ENCODE data around the gene CCR9. TPM values are rescaled to one million over a fixed set of nuclear protein-coding genes. Genes with fewer than 3 reads are reported as not detected.

The CCR9 gene
- total RNA-seq, 1 donor from 2014 or later, result not detected

- TF ChIP-seq CTCF (IDR thresholded peaks at IDR 0.05; ENCODE audit: unreplicated experiment), result peak; percentile 63
- no peak overlapping the region for H3K27ac Mint-ChIP-seq
- no peaks in the 10 kb centered on the region for H3K4me1 Mint-ChIP-seq (ENCODE audit: low read depth)
Measured at GRCh38 chr3:45929042-45929679, 42.8 kb downstream of the CCR9 start.

GRCh38 chr3:45931496-45931895 is 45.2 kb downstream of the CCR9 start:
- TF ChIP-seq CTCF (IDR thresholded peaks at IDR 0.05; ENCODE audit: unreplicated experiment), result no peak
- Mint-ChIP-seq H3K9me3 (ENCODE audit: low read depth) (no peaks in the 10 kb centered on the region), H3K4me1 (ENCODE audit: low read depth) (no peaks in the 10 kb centered on the region), H3K27me3 (no peaks in the 10 kb centered on the region), H3K36me3 (ENCODE audit: insufficient read depth) (peaks cover 34% of the 10 kb centered on the region), H3K4me3 (ENCODE audit: low read depth) (no peak overlapping the region), H3K27ac (no peak overlapping the region)
- DNase-seq (ENCODE audit: low spot score, unreplicated experiment), result no peak

More at GRCh38 chr3:45929042-45929679, 42.8 kb downstream of the CCR9 start:
- DNase-seq (ENCODE audit: low spot score, unreplicated experiment), result peak; percentile 15
- Mint-ChIP-seq H3K9me3 (ENCODE audit: low read depth) (no peaks in the 10 kb centered on the region), H3K27me3 (no peaks in the 10 kb centered on the region), H3K4me3 (ENCODE audit: low read depth) (no peak overlapping the region), H3K36me3 (ENCODE audit: insufficient read depth) (peaks cover 27% of the 10 kb centered on the region)

- no peak for TF ChIP-seq CTCF (IDR thresholded peaks at IDR 0.05; ENCODE audit: unreplicated experiment)
- Mint-ChIP-seq H3K4me1 (ENCODE audit: low read depth) (no peaks in the 10 kb centered on the region), H3K36me3 (ENCODE audit: insufficient read depth) (peaks cover 32% of the 10 kb centered on the region), H3K9me3 (ENCODE audit: low read depth) (no peaks in the 10 kb centered on the region), H3K27ac (no peak overlapping the region), H3K27me3 (no peaks in the 10 kb centered on the region), H3K4me3 (ENCODE audit: low read depth) (no peak overlapping the region)
- no peak for DNase-seq (ENCODE audit: low spot score, unreplicated experiment)
Measured at GRCh38 chr3:45932112-45932511, 45.8 kb downstream of the CCR9 start.

GRCh38 chr3:45933591-45933990 is 47.2 kb downstream of the CCR9 start:
- no peak for DNase-seq (ENCODE audit: low spot score, unreplicated experiment)
- no peak overlapping the region for H3K27ac Mint-ChIP-seq
- peaks cover 30% of the 10 kb centered on the region for H3K36me3 Mint-ChIP-seq (ENCODE audit: insufficient read depth)
- no peaks in the 10 kb centered on the region for H3K9me3 Mint-ChIP-seq (ENCODE audit: low read depth)
- no peaks in the 10 kb centered on the region for H3K27me3 Mint-ChIP-seq
- no peak for TF ChIP-seq CTCF (IDR thresholded peaks at IDR 0.05; ENCODE audit: unreplicated experiment)
- no peak overlapping the region for H3K4me3 Mint-ChIP-seq (ENCODE audit: low read depth)
- H3K4me1 Mint-ChIP-seq (ENCODE audit: low read depth), result no peaks in the 10 kb centered on the region

GRCh38 chr3:45936261-45936660 is 49.9 kb downstream of the CCR9 start:
- no peak for TF ChIP-seq CTCF (IDR thresholded peaks at IDR 0.05; ENCODE audit: unreplicated experiment)
- Mint-ChIP-seq H3K27me3 (no peaks in the 10 kb centered on the region), H3K9me3 (ENCODE audit: low read depth) (no peaks in the 10 kb centered on the region), H3K4me3 (ENCODE audit: low read depth) (no peak overlapping the region), H3K36me3 (ENCODE audit: insufficient read depth) (peaks cover 25% of the 10 kb centered on the region), H3K4me1 (ENCODE audit: low read depth) (peaks cover 15% of the 10 kb centered on the region), H3K27ac (no peak overlapping the region)
- no peak for DNase-seq (ENCODE audit: low spot score, unreplicated experiment)
